ENCODE data around the gene PRF1. TPM values are rescaled to one million over a fixed set of nuclear protein-coding genes. Genes with fewer than 3 reads are reported as not detected.

PRF1 gene
- total and polyA plus RNA-seq, 2 donors (not counting 1 experiment from before 2014, with no cell fraction given), result 1.0 to 1.9 TPM

- Histone ChIP-seq H3K9me3 (ENCODE audit: control extremely low read depth in 1 of 3, control insufficient read depth in 2 of 3, insufficient read depth in 1 of 3, low read length in 2 of 3) (no peaks in the 10 kb centered on the region), H3K9ac (ENCODE audit: low read length) (no peak overlapping the region), H4K20me1 (ENCODE audit: control insufficient read depth, insufficient read depth, low read length, poor library complexity, severe bottlenecking) (no peaks in the 10 kb centered on the region), H3K27ac (ENCODE audit: low read length in 2 of 2) (no peak overlapping the region), H2AFZ (ENCODE audit: insufficient read depth, low read depth, low read length, poor library complexity, severe bottlenecking) (no peak overlapping the region), H3K4me1 (ENCODE audit: control insufficient read depth in 2 of 2, insufficient read depth in 2 of 2, low read length in 2 of 2) (no peaks in the 10 kb centered on the region), H3K36me3 (replicated peaks in 1 of 2; ENCODE audit: control extremely low read depth in 1 of 2, control insufficient read depth in 1 of 2, extremely low read depth in 1 of 2, insufficient read depth in 2 of 2, low read length in 1 of 2) (no peaks in the 10 kb centered on the region), H3K27me3 (replicated peaks in 1 of 4; ENCODE audit: control extremely low read depth in 1 of 4, control insufficient read depth in 3 of 4, insufficient read depth in 4 of 4, low read length in 3 of 4) (no peaks in the 10 kb centered on the region), H3K4me3 (ENCODE audit: control extremely low read depth in 1 of 5, extremely low read depth in 1 of 5, insufficient read depth in 1 of 5, low read depth in 2 of 5, low read length in 4 of 5) (no peak overlapping the region), H3K4me2 (replicated peaks; ENCODE audit: low read depth, low read length, poor library complexity, severe bottlenecking) (no peak overlapping the region), H3K79me2 (ENCODE audit: control insufficient read depth, insufficient read depth, low read length) (no peaks in the 10 kb centered on the region)
- Mint-ChIP-seq H3K27ac (no peak overlapping the region), H3K4me1 (no peaks in the 10 kb centered on the region), H3K9me3 (ENCODE audit: insufficient read depth) (no peaks in the 10 kb centered on the region), H3K27me3 (peaks cover 6% of the 10 kb centered on the region), H3K4me3 (no peak overlapping the region)
- DNase-seq (no peak), ATAC-seq (ENCODE audit: low read depth) (no peak)
- ChIA-PET POLR2A (no interaction called here), CTCF (no interaction called here)
- intact Hi-C loops (cut with micrococcal nuclease), result no loop called here
- no peak for TF ChIP-seq CTCF (IDR thresholded peaks at IDR 0.05)
- WGBS (ENCODE audit: insufficient coverage), result 97% methylated on average over 32 of the region's 34 CpGs
Observed at GRCh38 chr10:70597856-70598815, 4.4 kb downstream of the PRF1 start.

- POLR2A ChIA-PET, result no interaction called here
- Histone ChIP-seq H3K4me1 (ENCODE audit: control insufficient read depth in 2 of 2, insufficient read depth in 2 of 2, low read length in 2 of 2) (no peaks in the 10 kb centered on the region), H3K9ac (ENCODE audit: low read length) (no peak overlapping the region), H2AFZ (ENCODE audit: insufficient read depth, low read depth, low read length, poor library complexity, severe bottlenecking) (no peak overlapping the region), H4K20me1 (ENCODE audit: control insufficient read depth, insufficient read depth, low read length, poor library complexity, severe bottlenecking) (no peaks in the 10 kb centered on the region), H3K36me3 (replicated peaks in 1 of 2; ENCODE audit: control extremely low read depth in 1 of 2, control insufficient read depth in 1 of 2, extremely low read depth in 1 of 2, insufficient read depth in 2 of 2, low read length in 1 of 2) (no peaks in the 10 kb centered on the region), H3K27me3 (replicated peaks in 1 of 4; ENCODE audit: control extremely low read depth in 1 of 4, control insufficient read depth in 3 of 4, insufficient read depth in 4 of 4, low read length in 3 of 4) (peaks cover 0 to 3% (median 0%) of the 10 kb centered on the region in 4 experiments), H3K79me2 (ENCODE audit: control insufficient read depth, insufficient read depth, low read length) (no peaks in the 10 kb centered on the region), H3K4me3 (ENCODE audit: control extremely low read depth in 1 of 5, extremely low read depth in 1 of 5, insufficient read depth in 1 of 5, low read depth in 2 of 5, low read length in 4 of 5) (no peak overlapping the region), H3K9me3 (ENCODE audit: control extremely low read depth in 1 of 3, control insufficient read depth in 2 of 3, insufficient read depth in 1 of 3, low read length in 2 of 3) (no peaks in the 10 kb centered on the region), H3K4me2 (replicated peaks; ENCODE audit: low read depth, low read length, poor library complexity, severe bottlenecking) (no peak overlapping the region), H3K27ac (ENCODE audit: low read length in 2 of 2) (no peak overlapping the region)
- DNase-seq, result no peak
- intact Hi-C loops (cut with micrococcal nuclease), result no loop called here
- no peak overlapping the region for H3K27ac Mint-ChIP-seq
- no peak for ATAC-seq (ENCODE audit: low read depth)
- 96% methylated on average over 3 of the region's 8 CpGs for WGBS (ENCODE audit: insufficient coverage)
- TF ChIP-seq CTCF (IDR thresholded peaks at IDR 0.05) (no peak), EZH2 (IDR thresholded peaks at IDR 0.05; ENCODE audit: borderline replicate concordance, insufficient read depth, low read depth, low read length, poor library complexity, severe bottlenecking) (no peak)
- CTCF ChIA-PET, result no interaction called here
- no peak overlapping the region for H3K4me3 Mint-ChIP-seq
- H3K4me1 Mint-ChIP-seq, result no peaks in the 10 kb centered on the region
- H3K9me3 Mint-ChIP-seq (ENCODE audit: insufficient read depth), result no peaks in the 10 kb centered on the region
- H3K27me3 Mint-ChIP-seq, result peaks cover 12% of the 10 kb centered on the region
Observed at GRCh38 chr10:70596860-70597809, 5.4 kb downstream of the PRF1 start.
